OCI-LY1 (cell line): ENCODE results near the gene PCDHGA6.

Experiments
- H2AFZ ChIP-seq: fragments of 200-600 bp; sonication (generic), shearing (Covaris generic); 2 replicates; pipeline ENCODE4 v1.6.0; 2014; ENCODE audit warnings: antibody characterized with exemption, mild to moderate bottlenecking, low read length
- H3F3A ChIP-seq: fragments of 200-600 bp; sonication (generic), shearing (Covaris generic); 2 replicates; pipeline ENCODE4 v1.6.0; 2014; ENCODE audit warnings: mild to moderate bottlenecking, antibody characterized with exemption, low read length, moderate library complexity; ENCODE audit not compliant: insufficient read depth
- H3K27ac ChIP-seq: fragments of 200-600 bp; sonication (generic); 2 replicates; pipeline ENCODE4 v1.5.1; 2014; ENCODE audit warnings: low read length, mixed run types, mild to moderate bottlenecking, low read depth; ENCODE audit not compliant: poor library complexity, severe bottlenecking
- H3K27me3 ChIP-seq: fragments of 200-600 bp; sonication (generic); 2 replicates; pipeline ENCODE4 v1.6.0; 2014; ENCODE audit warnings: antibody characterized with exemption, mild to moderate bottlenecking, low read length, moderate library complexity; ENCODE audit not compliant: insufficient read depth
- H3K36me3 ChIP-seq: fragments of 200-600 bp; sonication (generic); 2 replicates; pipeline ENCODE4 v1.6.1; 2014; ENCODE audit warnings: mild to moderate bottlenecking, antibody characterized with exemption, low read length, moderate library complexity, mixed read lengths; ENCODE audit not compliant: insufficient read depth
- H3K4me1 ChIP-seq: fragments of 200-600 bp; sonication (generic); 2 replicates; pipeline ENCODE4 v1.5.1; 2014; ENCODE audit warnings: mild to moderate bottlenecking, low read length, moderate library complexity; ENCODE audit not compliant: insufficient read depth, severe bottlenecking
- H3K4me2 ChIP-seq: fragments of 200-600 bp; sonication (generic), shearing (Covaris generic); 2 replicates; pipeline ENCODE4 v1.6.1; 2014; ENCODE audit warnings: low read length
- H3K4me3 ChIP-seq: fragments of 200-600 bp; sonication (generic); 2 replicates; pipeline ENCODE4 v1.5.1; 2014; ENCODE audit warnings: low read length, low read depth, mild to moderate bottlenecking, mixed read lengths; ENCODE audit not compliant: poor library complexity, severe bottlenecking
- H3K79me2 ChIP-seq: fragments of 200-600 bp; shearing (Covaris generic); 2 replicates; pipeline ENCODE4 v1.6.1; 2016; ENCODE audit warnings: mixed run types, low read length, mixed read lengths; ENCODE audit not compliant: insufficient read depth
- H3K9ac ChIP-seq: fragments of 200-600 bp; sonication (generic), shearing (Covaris generic); 2 replicates; pipeline ENCODE4 v1.6.1; 2014; ENCODE audit warnings: mild to moderate bottlenecking, low read length, mixed read lengths
- H3K9me2 ChIP-seq: fragments of 200-600 bp; sonication (generic), shearing (Covaris generic); 2 replicates; pipeline ENCODE4 v1.6.1; 2014; ENCODE audit warnings: low read depth, mild to moderate bottlenecking, low read length, mixed read lengths
- H3K9me3 ChIP-seq: fragments of 200-600 bp; shearing (Covaris generic); 2 replicates; pipeline ENCODE4 v1.6.1; 2014; ENCODE audit warnings: low read length, mixed read lengths
- H4K20me1 ChIP-seq: fragments of 200-600 bp; sonication (generic), shearing (Covaris generic); 2 replicates; pipeline ENCODE4 v1.6.0; 2016; ENCODE audit warnings: mild to moderate bottlenecking, low read length; ENCODE audit not compliant: insufficient read depth
- EZH2 ChIP-seq: fragments of 200-600 bp; sonication (generic), shearing (Covaris generic); IDR thresholded peaks from 2 replicates; pipeline ENCODE4 v1.8.0; 2017; ENCODE audit warnings: borderline replicate concordance, mixed run types, mild to moderate bottlenecking, antibody characterized with exemption, low read length, moderate library complexity, mixed read lengths
- TF ChIP-seq, protein P1 (sequence below): fragments of 200-600 bp; sonication (generic), shearing (Covaris generic); IDR thresholded peaks from 2 replicates; pipeline ENCODE4 v1.5.1; 2017; ENCODE audit warnings: mild to moderate bottlenecking, antibody characterized with exemption, low read length, moderate library complexity, mixed read lengths

Gene PCDHGA6

DNA sequence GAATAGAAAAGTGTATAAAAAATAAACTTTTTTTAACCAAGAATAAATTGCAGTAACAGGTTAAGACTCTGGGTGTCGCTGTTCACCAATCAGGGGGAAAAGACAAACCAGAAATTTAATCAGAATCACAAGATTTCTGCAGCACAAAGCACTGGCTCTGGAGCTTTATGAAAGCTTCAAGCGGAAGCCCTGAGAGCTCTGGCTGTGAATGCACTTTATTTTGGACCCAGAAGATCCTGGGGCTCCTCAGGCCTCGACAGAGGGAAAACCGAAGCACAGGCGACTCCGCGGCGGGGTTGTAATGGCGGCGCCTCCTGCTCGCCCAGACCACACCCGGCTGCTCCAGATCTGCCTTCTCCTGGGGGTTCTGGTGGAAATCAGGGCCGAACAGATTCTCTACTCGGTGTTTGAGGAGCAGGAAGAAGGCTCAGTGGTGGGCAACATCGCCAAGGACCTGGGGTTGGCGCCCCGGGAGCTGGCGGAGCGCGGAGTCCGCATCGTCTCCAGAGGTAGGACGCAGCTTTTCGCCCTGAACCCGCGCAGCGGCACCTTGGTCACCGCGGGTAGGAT is 18.7 kb upstream of the PCDHGA6 start, which contains the start of gene PCDHGA4:
PCDHGA4 (plus strand) TSS at position 122 of the 570 bp plus-strand sequence; CDS start at position 209, 87 bp downstream.
- Histone ChIP-seq H3K79me2 (no peaks in the 10 kb centered on the region), H3K4me1 (peaks cover 6% of the 10 kb centered on the region), H4K20me1 (no peaks in the 10 kb centered on the region), H3K27ac (no peak within 1 kb of the TSS), H3K4me3 (peak within 1 kb of the TSS; percentile 47), H3K36me3 (peaks cover 23% of the 10 kb centered on the region), H3K27me3 (no peaks in the 10 kb centered on the region), H3K9me2 (no peaks in the 10 kb centered on the region), H3K9ac (no peak within 1 kb of the TSS), H3K9me3 (peaks cover 38% of the 10 kb centered on the region), H2AFZ (no peak within 1 kb of the TSS), H3F3A (no peaks in the 10 kb centered on the region), H3K4me2 (peak within 1 kb of the TSS; percentile 33; the same call in 1 of the 2 replicates)
- TF ChIP-seq EZH2: no peak
- TF ChIP-seq, protein P1, sequence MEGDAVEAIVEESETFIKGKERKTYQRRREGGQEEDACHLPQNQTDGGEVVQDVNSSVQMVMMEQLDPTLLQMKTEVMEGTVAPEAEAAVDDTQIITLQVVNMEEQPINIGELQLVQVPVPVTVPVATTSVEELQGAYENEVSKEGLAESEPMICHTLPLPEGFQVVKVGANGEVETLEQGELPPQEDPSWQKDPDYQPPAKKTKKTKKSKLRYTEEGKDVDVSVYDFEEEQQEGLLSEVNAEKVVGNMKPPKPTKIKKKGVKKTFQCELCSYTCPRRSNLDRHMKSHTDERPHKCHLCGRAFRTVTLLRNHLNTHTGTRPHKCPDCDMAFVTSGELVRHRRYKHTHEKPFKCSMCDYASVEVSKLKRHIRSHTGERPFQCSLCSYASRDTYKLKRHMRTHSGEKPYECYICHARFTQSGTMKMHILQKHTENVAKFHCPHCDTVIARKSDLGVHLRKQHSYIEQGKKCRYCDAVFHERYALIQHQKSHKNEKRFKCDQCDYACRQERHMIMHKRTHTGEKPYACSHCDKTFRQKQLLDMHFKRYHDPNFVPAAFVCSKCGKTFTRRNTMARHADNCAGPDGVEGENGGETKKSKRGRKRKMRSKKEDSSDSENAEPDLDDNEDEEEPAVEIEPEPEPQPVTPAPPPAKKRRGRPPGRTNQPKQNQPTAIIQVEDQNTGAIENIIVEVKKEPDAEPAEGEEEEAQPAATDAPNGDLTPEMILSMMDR: peak; percentile 48

DNA sequence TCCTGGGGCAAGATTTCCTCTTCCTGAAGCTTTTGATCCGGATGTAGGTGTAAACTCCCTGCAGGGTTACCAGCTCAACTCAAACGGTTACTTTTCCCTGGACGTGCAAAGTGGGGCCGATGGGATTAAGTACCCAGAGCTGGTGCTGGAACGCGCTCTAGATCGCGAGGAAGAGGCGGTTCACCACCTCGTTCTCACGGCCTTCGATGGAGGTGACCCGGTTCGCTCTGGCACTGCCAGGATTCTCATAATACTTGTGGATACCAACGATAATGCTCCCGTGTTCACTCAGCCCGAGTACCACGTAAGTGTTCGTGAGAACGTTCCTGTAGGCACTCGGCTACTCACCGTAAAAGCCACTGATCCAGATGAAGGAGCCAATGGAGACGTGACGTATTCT is 18.1 kb upstream of the PCDHGA6 start:
- peaks cover 44% of the 10 kb centered on the region for H3K9me3 ChIP-seq
- H3F3A ChIP-seq: no peaks in the 10 kb centered on the region
- TF ChIP-seq, protein P1: no peak
- no peak overlapping the region for H3K9ac ChIP-seq
- no peaks in the 10 kb centered on the region for H3K9me2 ChIP-seq
- H3K36me3 ChIP-seq: peaks cover 21% of the 10 kb centered on the region
- no peaks in the 10 kb centered on the region for H4K20me1 ChIP-seq
- H3K27ac ChIP-seq: no peak overlapping the region
- no peak overlapping the region for H3K4me3 ChIP-seq
- H3K79me2 ChIP-seq: no peaks in the 10 kb centered on the region
- H3K4me1 ChIP-seq: peaks cover 3% of the 10 kb centered on the region
- no peak overlapping the region for H3K4me2 ChIP-seq
- no peak overlapping the region for H2AFZ ChIP-seq
- no peaks in the 10 kb centered on the region for H3K27me3 ChIP-seq

DNA sequence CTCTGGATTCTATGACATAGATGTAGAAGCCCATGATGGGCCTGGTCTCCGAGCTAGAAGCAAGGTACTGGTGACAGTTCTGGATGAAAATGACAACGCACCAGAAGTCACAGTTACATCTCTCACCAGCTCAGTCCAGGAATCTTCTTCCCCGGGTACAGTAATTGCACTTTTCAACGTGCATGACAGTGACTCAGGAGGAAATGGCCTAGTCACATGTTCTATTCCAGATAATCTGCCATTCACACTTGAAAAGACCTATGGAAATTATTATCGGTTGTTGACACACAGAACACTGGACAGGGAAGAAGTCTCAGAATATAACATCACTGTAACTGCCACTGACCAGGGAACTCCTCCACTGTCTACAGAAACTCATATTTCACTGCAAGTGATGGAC is 17.6 kb upstream of the PCDHGA6 start:
- peaks cover 43% of the 10 kb centered on the region for H3K9me3 ChIP-seq
- H3K4me1 ChIP-seq: no peaks in the 10 kb centered on the region
- H4K20me1 ChIP-seq: no peaks in the 10 kb centered on the region
- no peak overlapping the region for H3K4me2 ChIP-seq
- H3K9ac ChIP-seq: no peak overlapping the region
- H3K27ac ChIP-seq: no peak overlapping the region
- no peak for TF ChIP-seq EZH2
- TF ChIP-seq, protein P1: no peak
- no peaks in the 10 kb centered on the region for H3K79me2 ChIP-seq
- no peak overlapping the region for H3K4me3 ChIP-seq
- no peaks in the 10 kb centered on the region for H3K27me3 ChIP-seq
- H2AFZ ChIP-seq: no peak overlapping the region
- peaks cover 16% of the 10 kb centered on the region for H3K36me3 ChIP-seq
- H3F3A ChIP-seq: no peaks in the 10 kb centered on the region
- H3K9me2 ChIP-seq: no peaks in the 10 kb centered on the region
